HG02884 (cell line): ENCODE data around the gene DYNC1I1.
A peak's percentile ranks its signal among the peaks of the same experiment; 100 is the strongest.

Source experiments
- ATAC-seq: cut with Tn5 transposase; IDR thresholded peaks from one replicate; pipeline ENCODE4 v1.9.1; 2021; ENCODE audit warnings: mild to moderate bottlenecking, moderate library complexity; ENCODE audit not compliant: unreplicated experiment

Gene DYNC1I1

GRCh38 chr7:95847061-95847460 is 74.7 kb downstream of the DYNC1I1 start:
- no peak for ATAC-seq

GRCh38 chr7:95859429-95859828 is 87.1 kb downstream of the DYNC1I1 start:
- no peak for ATAC-seq

- ATAC-seq, result no peak
These were observed 88.7 kb downstream of the DYNC1I1 start for GRCh38 chr7:95861041-95861440.

- no peak for ATAC-seq
These were observed 91.3 kb downstream of the DYNC1I1 start for GRCh38 chr7:95863623-95864022.

GRCh38 chr7:95865716-95866371 is 93.5 kb downstream of the DYNC1I1 start:
- no peak for ATAC-seq

GRCh38 chr7:95867309-95867708 is 95.0 kb downstream of the DYNC1I1 start:
- peak; percentile 73 for ATAC-seq

- ATAC-seq, result peak; percentile 62
These were observed 98.9 kb downstream of the DYNC1I1 start for GRCh38 chr7:95871075-95871848.

GRCh38 chr7:95871896-95872295 is 99.5 kb downstream of the DYNC1I1 start:
- no peak for ATAC-seq

GRCh38 chr7:95874129-95874528 is 101.8 kb downstream of the DYNC1I1 start:
- no peak for ATAC-seq

GRCh38 chr7:95874541-95875265 is 102.3 kb downstream of the DYNC1I1 start:
- ATAC-seq, result no peak

GRCh38 chr7:95875519-95875918 is 103.2 kb downstream of the DYNC1I1 start:
- ATAC-seq, result no peak

- ATAC-seq, result no peak
These were observed 106.3 kb downstream of the DYNC1I1 start for GRCh38 chr7:95878677-95879076.

GRCh38 chr7:95881597-95881996 is 109.2 kb downstream of the DYNC1I1 start:
- ATAC-seq, result no peak

- no peak for ATAC-seq
These were observed 110.9 kb downstream of the DYNC1I1 start for GRCh38 chr7:95883217-95883616.

GRCh38 chr7:95886501-95887090 is 114.2 kb downstream of the DYNC1I1 start:
- no peak for ATAC-seq

GRCh38 chr7:95893484-95893883 is 121.1 kb downstream of the DYNC1I1 start:
- no peak for ATAC-seq

GRCh38 chr7:95897557-95898251 is 125.3 kb downstream of the DYNC1I1 start:
- no peak for ATAC-seq

- ATAC-seq, result no peak
These were observed 127.7 kb downstream of the DYNC1I1 start for GRCh38 chr7:95899919-95900513.

- no peak for ATAC-seq
These were observed 128.7 kb downstream of the DYNC1I1 start for GRCh38 chr7:95901006-95901405.

- ATAC-seq, result no peak
These were observed 131.7 kb downstream of the DYNC1I1 start for GRCh38 chr7:95904099-95904498.
